Medulla oblongata (tissue), 1 donor: ENCODE results near the gene PDILT.

Experiments used
- DNase-seq: peaks from one replicate; pipeline ENCODE4 v3.0.0-alpha.2; 2015; ENCODE audit errors: extremely low spot score

Gene PDILT

GRCh38 chr16:20363191-20363590 lies 41.3 kb downstream of the PDILT start:
- no peak for DNase-seq

GRCh38 chr16:20359997-20360396 lies 44.5 kb downstream of the PDILT start:
- no peak for DNase-seq

- DNase-seq: no peak
These were observed 49.3 kb downstream of the PDILT start for GRCh38 chr16:20355114-20355782.

GRCh38 chr16:20353379-20353778 lies 51.2 kb downstream of the PDILT start:
- DNase-seq: no peak

GRCh38 chr16:20352615-20353014 lies 51.9 kb downstream of the PDILT start, which contains the start of gene UMOD:
UMOD (minus strand) TSS chr16:20352715; CDS start chr16:20350737, 1,978 bp downstream.
- DNase-seq: no peak

GRCh38 chr16:20349615-20350014 lies 54.9 kb downstream of the PDILT start:
- DNase-seq: no peak

- no peak for DNase-seq
These were observed 56.0 kb downstream of the PDILT start for GRCh38 chr16:20348365-20349185.

- DNase-seq: no peak
These were observed 56.7 kb downstream of the PDILT start for GRCh38 chr16:20347666-20348364.

GRCh38 chr16:20344611-20345010 lies 59.9 kb downstream of the PDILT start:
- no peak for DNase-seq

- DNase-seq: no peak
These were observed 64.8 kb downstream of the PDILT start for GRCh38 chr16:20339744-20340143.

- DNase-seq: no peak
These were observed 67.6 kb downstream of the PDILT start for GRCh38 chr16:20336955-20337354.

GRCh38 chr16:20334396-20334795 lies 70.1 kb downstream of the PDILT start:
- no peak for DNase-seq

GRCh38 chr16:20333120-20333519 lies 71.4 kb downstream of the PDILT start:
- no peak for DNase-seq

GRCh38 chr16:20332411-20332810 lies 72.1 kb downstream of the PDILT start:
- DNase-seq: no peak

GRCh38 chr16:20331635-20332034 lies 72.9 kb downstream of the PDILT start:
- DNase-seq: no peak

- DNase-seq: no peak
These were observed 75.0 kb downstream of the PDILT start for GRCh38 chr16:20329392-20330138.

GRCh38 chr16:20327444-20328041 lies 77.0 kb downstream of the PDILT start, which contains the start of gene GP2:
GP2 (minus strand) TSS chr16:20327513; CDS start chr16:20326431, 1,082 bp downstream.
- DNase-seq: no peak

- DNase-seq: no peak
These were observed 78.2 kb downstream of the PDILT start for GRCh38 chr16:20326321-20326720.

GRCh38 chr16:20325005-20325404 lies 79.5 kb downstream of the PDILT start:
- no peak for DNase-seq

GRCh38 chr16:20323591-20324117 lies 80.9 kb downstream of the PDILT start:
- DNase-seq: no peak

- no peak for DNase-seq
These were observed 81.8 kb downstream of the PDILT start for GRCh38 chr16:20322696-20323095.
